Measurements from ENCODE around the gene RBM14.

DNA sequence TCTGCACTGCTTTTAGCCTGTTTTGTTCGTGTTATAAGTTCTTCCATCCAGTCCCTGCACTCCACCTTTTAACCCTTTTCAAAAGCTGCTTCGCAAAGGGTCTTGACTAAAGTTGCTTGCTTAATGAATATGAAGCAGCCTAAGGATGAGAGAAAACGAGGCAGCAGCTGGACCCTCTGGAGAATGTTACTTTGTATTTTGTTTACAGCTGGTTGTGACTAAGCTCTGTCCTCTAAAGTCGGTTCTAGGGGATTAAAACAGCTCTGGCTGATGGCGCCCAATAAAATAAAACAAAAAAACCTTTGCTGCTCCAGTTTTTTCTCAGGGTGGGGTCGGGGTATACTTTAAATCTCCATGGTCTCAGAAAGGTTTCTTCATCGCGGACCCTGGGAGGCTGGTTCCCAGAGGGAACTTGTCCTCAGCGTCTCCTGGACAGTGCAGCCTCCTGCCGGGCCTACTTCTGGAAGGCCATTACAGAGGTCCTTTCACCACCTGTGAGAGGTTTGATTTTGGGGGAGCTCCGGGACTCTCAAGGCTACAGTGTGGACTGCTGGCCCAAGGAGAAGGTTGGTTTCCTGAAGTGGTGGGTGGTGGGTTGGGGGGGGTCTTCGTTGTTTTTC, 21.2 kb downstream of the RBM14 start:
- TF ChIP-seq CTCF (IDR thresholded peaks at IDR 0.05; ENCODE audit: borderline replicate concordance, extremely low read depth, low read length, poor library complexity, severe bottlenecking) = no peak
- TF ChIP-seq EZH2 (IDR thresholded peaks at IDR 0.05; ENCODE audit: borderline replicate concordance, low read depth, low read length, severe bottlenecking) = no peak

All from DND-41 (cell line).